Measurements from ENCODE around the gene HYOU1.
A peak's percentile ranks its signal among the peaks of the same experiment; 100 is the strongest.

The HYOU1 gene

DNA sequence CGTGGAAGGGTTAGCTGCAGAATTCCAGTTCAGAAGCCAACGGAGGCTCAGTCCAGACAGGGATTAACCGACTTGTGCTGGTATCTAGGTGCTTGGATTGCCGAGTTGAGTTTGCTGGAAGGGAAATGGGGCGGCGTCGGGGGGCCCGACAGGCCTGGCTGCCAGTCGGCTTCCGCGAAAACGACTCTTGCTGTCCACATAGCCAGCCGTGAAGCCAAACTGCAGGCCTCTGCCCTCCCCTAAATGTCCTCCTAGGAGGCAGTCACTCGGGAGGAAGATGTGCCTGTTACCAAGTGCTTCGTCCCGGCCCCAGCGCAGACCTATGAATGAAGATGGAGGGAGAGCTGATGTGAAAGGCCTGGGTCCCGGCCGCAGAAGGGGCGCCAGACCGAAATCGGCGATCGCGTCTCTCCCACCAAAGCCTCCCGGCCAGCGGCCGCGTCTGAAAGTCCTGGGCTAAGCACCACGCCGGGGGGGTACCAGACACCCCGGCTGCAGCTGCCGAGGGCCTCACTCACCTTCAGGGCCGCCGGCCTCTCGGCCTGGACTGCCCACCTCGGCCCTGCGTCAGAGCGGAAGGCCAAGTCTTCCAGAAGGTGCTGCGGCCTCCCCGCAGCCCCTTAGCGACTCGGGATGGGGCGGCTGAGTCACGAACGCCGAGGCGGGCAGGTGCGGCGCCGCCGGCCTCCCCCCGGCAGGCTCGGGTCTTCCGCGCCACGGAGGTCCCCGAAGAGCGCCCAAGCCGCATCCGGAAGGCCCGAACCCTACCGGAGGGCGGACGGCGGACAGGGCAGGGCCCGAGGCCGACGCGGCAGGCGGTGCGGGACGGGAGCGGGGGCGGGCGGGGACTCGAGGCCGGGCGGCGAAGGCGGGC is 37.2 kb upstream of the HYOU1 start:
- no peaks in the 10 kb centered on the region for H3K27me3 ChIP-seq (replicated peaks; ENCODE audit: control insufficient read depth, insufficient read depth, low read length)
- peaks cover 59% of the 10 kb centered on the region for H3K36me3 ChIP-seq (ENCODE audit: control insufficient read depth, insufficient read depth, low read length, severe bottlenecking)
- peak overlapping the region; percentile 91 for H3K4me3 ChIP-seq (ENCODE audit: low read length)
- H3K9me3 ChIP-seq (ENCODE audit: control insufficient read depth, low read length), result no peaks in the 10 kb centered on the region
- peak; percentile 62 for DNase-seq (ENCODE audit: low read depth)
- peak overlapping the region; percentile 88 for H3K9ac ChIP-seq (ENCODE audit: low read length)
- H3K4me1 ChIP-seq (ENCODE audit: control insufficient read depth, insufficient read depth, low read length), result peaks cover 13% of the 10 kb centered on the region

DNA sequence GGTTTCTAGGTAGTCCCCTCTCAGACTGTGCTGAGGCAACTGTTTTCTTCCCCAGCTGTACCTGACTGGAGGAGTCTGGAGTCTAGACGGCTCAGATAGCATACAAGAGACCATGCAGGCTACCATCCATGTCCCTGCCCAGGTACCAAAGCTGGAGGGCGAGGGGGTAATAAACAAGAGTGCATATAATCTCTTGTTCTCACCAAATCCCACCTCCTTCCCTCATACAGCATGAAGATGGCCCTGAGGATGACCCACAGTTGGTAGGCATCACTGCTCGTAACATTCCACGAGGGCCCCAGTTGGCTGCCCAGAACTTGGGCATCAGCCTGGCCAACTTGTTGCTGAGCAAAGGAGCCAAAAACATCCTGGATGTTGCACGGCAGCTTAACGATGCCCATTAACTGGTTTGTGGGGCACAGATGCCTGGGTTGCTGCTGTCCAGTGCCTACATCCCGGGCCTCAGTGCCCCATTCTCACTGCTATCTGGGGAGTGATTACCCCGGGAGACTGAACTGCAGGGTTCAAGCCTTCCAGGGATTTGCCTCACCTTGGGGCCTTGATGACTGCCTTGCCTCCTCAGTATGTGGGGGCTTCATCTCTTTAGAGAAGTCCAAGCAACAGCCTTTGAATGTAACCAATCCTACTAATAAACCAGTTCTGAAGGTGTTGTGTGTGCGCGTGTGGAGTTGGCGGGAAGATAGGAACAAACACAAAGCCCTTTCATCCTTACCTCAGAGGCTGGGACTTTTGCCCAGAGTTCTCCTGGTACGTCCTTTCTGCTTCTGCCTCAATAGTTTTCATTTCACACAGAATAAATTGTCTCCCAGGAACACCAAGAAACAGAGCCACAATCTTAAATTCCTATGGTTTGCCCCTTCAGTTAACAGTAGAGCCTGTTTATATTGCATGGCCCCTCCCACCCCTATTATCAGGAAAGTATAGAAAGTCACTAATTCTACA is 36.2 kb upstream of the HYOU1 start:
- peak overlapping the region; percentile 91 for H3K4me3 ChIP-seq (ENCODE audit: low read length)
- H3K4me1 ChIP-seq (ENCODE audit: control insufficient read depth, insufficient read depth, low read length), result peaks cover 13% of the 10 kb centered on the region
- no peaks in the 10 kb centered on the region for H3K9me3 ChIP-seq (ENCODE audit: control insufficient read depth, low read length)
- H3K27me3 ChIP-seq (replicated peaks; ENCODE audit: control insufficient read depth, insufficient read depth, low read length), result no peaks in the 10 kb centered on the region
- peaks cover 52% of the 10 kb centered on the region for H3K36me3 ChIP-seq (ENCODE audit: control insufficient read depth, insufficient read depth, low read length, severe bottlenecking)
- peak overlapping the region; percentile 88 for H3K9ac ChIP-seq (ENCODE audit: low read length)
- peak; percentile 30 for DNase-seq (ENCODE audit: low read depth)

DNA sequence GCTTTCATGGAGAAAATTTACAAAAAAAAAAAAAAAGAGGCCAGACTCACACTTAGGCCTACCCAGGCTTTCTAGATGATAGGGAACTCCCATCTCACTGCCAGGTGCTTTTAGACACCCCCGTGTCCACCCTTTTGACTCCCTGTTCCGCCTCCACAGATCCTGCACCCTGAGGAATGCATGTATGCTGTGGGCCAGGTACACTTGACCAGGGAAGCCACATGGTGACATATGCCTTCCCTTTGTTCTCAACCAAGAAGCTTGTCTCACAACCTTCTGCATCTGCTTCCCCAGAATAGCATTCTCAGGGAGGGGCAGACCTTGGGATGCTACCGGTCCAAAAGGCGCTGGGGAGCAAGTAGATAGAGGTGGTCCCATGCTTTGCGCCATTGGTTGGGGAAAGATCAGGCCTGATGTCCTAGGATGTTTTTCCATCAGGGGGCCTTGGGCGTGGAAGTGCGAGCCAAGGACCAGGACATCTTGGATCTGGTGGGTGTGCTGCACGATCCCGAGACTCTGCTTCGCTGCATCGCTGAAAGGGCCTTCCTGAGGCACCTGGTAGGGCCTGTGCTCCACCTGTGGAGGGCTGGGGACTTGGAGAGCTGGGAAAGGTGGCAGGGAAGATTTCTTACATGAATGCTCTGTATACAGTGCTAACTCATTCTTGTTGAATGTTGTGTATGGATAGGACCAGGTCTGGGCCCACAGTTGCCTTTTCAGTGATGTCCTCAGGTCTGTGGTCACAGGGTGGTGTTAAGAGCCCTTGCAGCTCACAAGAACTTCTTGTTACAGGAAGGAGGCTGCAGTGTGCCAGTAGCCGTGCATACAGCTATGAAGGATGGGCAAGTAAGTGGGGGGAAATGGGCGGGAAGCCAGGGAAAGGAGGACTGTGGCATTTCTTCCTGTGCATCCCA is 35.2 kb upstream of the HYOU1 start:
- DNase-seq (ENCODE audit: low read depth), result no peak
- no peak overlapping the region for H3K4me3 ChIP-seq (ENCODE audit: low read length)
- H3K9ac ChIP-seq (ENCODE audit: low read length), result peak overlapping the region; percentile 88
- no peaks in the 10 kb centered on the region for H3K27me3 ChIP-seq (replicated peaks; ENCODE audit: control insufficient read depth, insufficient read depth, low read length)
- no peaks in the 10 kb centered on the region for H3K9me3 ChIP-seq (ENCODE audit: control insufficient read depth, low read length)
- peaks cover 43% of the 10 kb centered on the region for H3K36me3 ChIP-seq (ENCODE audit: control insufficient read depth, insufficient read depth, low read length, severe bottlenecking)
- H3K4me1 ChIP-seq (ENCODE audit: control insufficient read depth, insufficient read depth, low read length), result peaks cover 13% of the 10 kb centered on the region

DNA sequence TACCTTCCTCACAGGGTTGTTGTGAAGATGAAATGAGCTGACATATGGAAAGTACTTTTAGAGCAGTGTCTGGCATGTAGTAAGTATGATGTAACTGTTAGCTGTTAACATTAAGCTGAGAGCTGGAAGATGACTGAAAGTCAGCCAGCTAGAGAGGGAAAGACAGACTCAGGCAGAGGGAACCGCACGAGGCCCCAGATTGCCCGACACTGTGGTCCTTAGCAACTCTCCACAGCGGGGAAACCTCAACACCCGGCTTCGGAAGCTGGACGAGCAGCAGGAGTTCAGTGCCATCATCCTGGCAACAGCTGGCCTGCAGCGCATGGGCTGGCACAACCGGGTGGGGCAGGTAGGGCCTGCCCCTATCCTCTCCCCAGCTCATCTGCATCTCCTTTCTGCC is 34.2 kb upstream of the HYOU1 start:
- peaks cover 32% of the 10 kb centered on the region for H3K36me3 ChIP-seq (ENCODE audit: control insufficient read depth, insufficient read depth, low read length, severe bottlenecking)
- H3K9me3 ChIP-seq (ENCODE audit: control insufficient read depth, low read length), result no peaks in the 10 kb centered on the region
- no peaks in the 10 kb centered on the region for H3K27me3 ChIP-seq (replicated peaks; ENCODE audit: control insufficient read depth, insufficient read depth, low read length)
- peak; percentile 7 for DNase-seq (ENCODE audit: low read depth)
- no peak overlapping the region for H3K4me3 ChIP-seq (ENCODE audit: low read length)
- peaks cover 13% of the 10 kb centered on the region for H3K4me1 ChIP-seq (ENCODE audit: control insufficient read depth, insufficient read depth, low read length)
- no peak overlapping the region for H3K9ac ChIP-seq (ENCODE audit: low read length)

DNA sequence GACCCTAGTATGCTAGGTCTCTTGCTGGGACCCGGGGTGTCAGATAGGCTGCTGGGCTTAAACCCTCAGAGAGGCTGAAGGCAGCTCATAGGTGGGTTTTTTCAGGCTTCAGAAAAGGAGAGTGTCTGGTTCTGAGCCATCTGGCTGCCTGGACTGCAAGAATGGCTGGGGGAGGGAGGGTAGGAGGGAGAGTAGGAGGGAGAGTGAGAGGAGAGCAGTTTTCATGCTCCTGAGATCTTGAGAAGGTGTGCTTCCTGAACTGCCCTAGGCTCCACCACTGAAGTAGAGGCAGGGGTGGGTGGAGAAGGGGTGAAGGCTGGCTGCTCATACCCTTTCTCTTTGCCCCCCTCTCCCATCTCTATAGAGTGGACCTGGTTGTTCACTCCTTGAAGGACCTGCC is 32.3 kb upstream of the HYOU1 start:
- Histone ChIP-seq H3K9me3 (ENCODE audit: control insufficient read depth, low read length) (no peaks in the 10 kb centered on the region), H3K27me3 (replicated peaks; ENCODE audit: control insufficient read depth, insufficient read depth, low read length) (no peaks in the 10 kb centered on the region), H3K9ac (ENCODE audit: low read length) (no peak overlapping the region), H3K36me3 (ENCODE audit: control insufficient read depth, insufficient read depth, low read length, severe bottlenecking) (peaks cover 32% of the 10 kb centered on the region), H3K4me3 (ENCODE audit: low read length) (no peak overlapping the region), H3K4me1 (ENCODE audit: control insufficient read depth, insufficient read depth, low read length) (peaks cover 23% of the 10 kb centered on the region)
- no peak for DNase-seq (ENCODE audit: low read depth)

DNA sequence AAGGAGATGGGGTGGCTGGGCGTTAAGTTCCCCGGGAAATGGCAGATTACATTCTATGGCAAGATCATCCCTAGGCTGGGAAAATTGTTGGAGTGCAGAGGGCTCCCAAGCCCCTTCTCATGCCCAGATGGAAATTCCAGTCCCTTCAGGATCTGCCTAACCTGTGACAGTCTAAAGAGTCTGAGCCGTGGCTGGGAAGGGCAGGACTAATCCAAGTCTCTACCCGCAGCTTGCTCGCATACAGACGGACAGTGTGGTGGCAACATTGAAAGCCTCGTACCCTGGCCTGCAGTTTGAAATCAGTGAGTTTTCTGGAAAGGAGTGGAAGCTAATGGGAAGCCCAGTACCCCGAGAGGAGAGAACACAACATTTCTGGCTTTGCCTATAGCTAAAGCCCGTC is 31.4 kb upstream of the HYOU1 start:
- Histone ChIP-seq H3K9ac (ENCODE audit: low read length) (no peak overlapping the region), H3K27me3 (replicated peaks; ENCODE audit: control insufficient read depth, insufficient read depth, low read length) (no peaks in the 10 kb centered on the region), H3K4me1 (ENCODE audit: control insufficient read depth, insufficient read depth, low read length) (peaks cover 18% of the 10 kb centered on the region), H3K36me3 (ENCODE audit: control insufficient read depth, insufficient read depth, low read length, severe bottlenecking) (peaks cover 32% of the 10 kb centered on the region), H3K4me3 (ENCODE audit: low read length) (no peak overlapping the region), H3K9me3 (ENCODE audit: control insufficient read depth, low read length) (no peaks in the 10 kb centered on the region)
- no peak for DNase-seq (ENCODE audit: low read depth)

DNA sequence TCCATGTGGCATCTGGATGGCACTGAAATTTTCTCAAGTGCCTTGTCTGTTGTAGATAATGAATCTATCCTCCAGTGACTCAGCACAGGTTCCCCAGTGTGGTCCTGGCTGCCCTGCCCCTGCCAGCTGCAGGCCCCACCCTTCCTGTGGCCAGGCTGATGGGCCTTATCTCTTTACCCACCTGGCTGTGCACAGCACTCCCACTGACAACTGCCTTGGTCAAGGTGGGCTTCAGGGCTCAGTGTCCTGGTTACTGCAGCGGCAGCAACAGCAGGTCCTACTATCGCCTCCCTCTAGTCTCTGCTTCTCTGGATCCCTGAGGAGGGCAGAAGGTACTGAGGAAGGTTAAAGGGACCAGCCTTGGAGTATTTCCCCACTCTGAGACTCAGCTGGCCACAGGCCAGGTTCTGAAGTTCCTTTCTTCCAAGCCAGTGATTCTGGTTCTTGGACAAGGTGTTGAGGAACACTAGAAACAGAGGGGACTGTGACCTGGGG is 30.8 kb upstream of the HYOU1 start:
- peaks cover 27% of the 10 kb centered on the region for H3K36me3 ChIP-seq (ENCODE audit: control insufficient read depth, insufficient read depth, low read length, severe bottlenecking)
- no peaks in the 10 kb centered on the region for H3K27me3 ChIP-seq (replicated peaks; ENCODE audit: control insufficient read depth, insufficient read depth, low read length)
- H3K9me3 ChIP-seq (ENCODE audit: control insufficient read depth, low read length), result no peaks in the 10 kb centered on the region
- DNase-seq (ENCODE audit: low read depth), result no peak
- no peak overlapping the region for H3K4me3 ChIP-seq (ENCODE audit: low read length)
- peaks cover 12% of the 10 kb centered on the region for H3K4me1 ChIP-seq (ENCODE audit: control insufficient read depth, insufficient read depth, low read length)
- H3K9ac ChIP-seq (ENCODE audit: low read length), result no peak overlapping the region

DNA sequence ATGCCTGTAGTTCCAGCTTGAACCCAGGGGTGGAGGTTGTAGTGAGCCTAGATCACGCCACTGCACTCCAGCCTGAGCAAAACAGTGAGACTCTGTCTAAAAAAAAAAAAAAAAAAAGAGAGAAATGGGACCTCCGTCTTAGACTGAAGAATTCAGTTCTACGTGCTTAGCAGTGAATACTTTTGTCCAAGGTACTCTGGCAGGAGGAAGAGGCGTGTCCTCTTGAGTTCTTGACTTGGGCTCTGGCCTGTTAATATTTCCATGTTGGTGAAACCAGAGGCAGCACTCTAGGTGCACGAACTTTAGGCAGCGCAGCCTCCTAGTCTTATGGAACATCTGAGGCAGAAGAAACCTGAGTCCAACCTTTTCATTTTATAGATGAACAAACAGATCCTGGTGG is 30.1 kb upstream of the HYOU1 start:
- H3K4me1 ChIP-seq (ENCODE audit: control insufficient read depth, insufficient read depth, low read length), result peaks cover 12% of the 10 kb centered on the region
- no peaks in the 10 kb centered on the region for H3K9me3 ChIP-seq (ENCODE audit: control insufficient read depth, low read length)
- H3K36me3 ChIP-seq (ENCODE audit: control insufficient read depth, insufficient read depth, low read length, severe bottlenecking), result peaks cover 27% of the 10 kb centered on the region
- no peak overlapping the region for H3K9ac ChIP-seq (ENCODE audit: low read length)
- DNase-seq (ENCODE audit: low read depth), result no peak
- H3K4me3 ChIP-seq (ENCODE audit: low read length), result no peak overlapping the region
- H3K27me3 ChIP-seq (replicated peaks; ENCODE audit: control insufficient read depth, insufficient read depth, low read length), result no peaks in the 10 kb centered on the region

DNA sequence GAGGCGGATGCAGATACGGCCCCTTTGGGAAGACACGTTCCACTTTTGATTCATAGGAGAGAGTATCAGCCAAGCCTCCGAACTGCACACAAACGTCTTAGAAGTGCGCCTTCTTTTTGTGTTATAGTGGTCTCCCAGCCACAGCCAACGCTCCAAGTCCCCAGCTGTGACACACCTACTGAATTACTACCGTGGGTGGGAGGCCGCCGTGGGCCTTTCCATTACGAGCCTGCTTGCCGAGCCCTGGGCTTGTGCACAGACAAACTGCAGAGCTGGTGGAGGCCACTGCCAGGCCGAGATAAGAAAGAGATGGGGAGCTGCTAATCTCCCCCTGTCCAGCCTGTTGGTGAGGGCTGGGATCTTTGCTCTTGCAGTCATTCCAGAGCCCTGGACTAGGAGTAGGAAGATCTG is 28.4 kb upstream of the HYOU1 start:
- no peaks in the 10 kb centered on the region for H3K9me3 ChIP-seq (ENCODE audit: control insufficient read depth, low read length)
- H3K4me3 ChIP-seq (ENCODE audit: low read length), result peak overlapping the region; percentile 97
- peaks cover 12% of the 10 kb centered on the region for H3K4me1 ChIP-seq (ENCODE audit: control insufficient read depth, insufficient read depth, low read length)
- no peak for DNase-seq (ENCODE audit: low read depth)
- H3K9ac ChIP-seq (ENCODE audit: low read length), result peak overlapping the region; percentile 91
- H3K27me3 ChIP-seq (replicated peaks; ENCODE audit: control insufficient read depth, insufficient read depth, low read length), result no peaks in the 10 kb centered on the region
- H3K36me3 ChIP-seq (ENCODE audit: control insufficient read depth, insufficient read depth, low read length, severe bottlenecking), result peaks cover 31% of the 10 kb centered on the region

DNA sequence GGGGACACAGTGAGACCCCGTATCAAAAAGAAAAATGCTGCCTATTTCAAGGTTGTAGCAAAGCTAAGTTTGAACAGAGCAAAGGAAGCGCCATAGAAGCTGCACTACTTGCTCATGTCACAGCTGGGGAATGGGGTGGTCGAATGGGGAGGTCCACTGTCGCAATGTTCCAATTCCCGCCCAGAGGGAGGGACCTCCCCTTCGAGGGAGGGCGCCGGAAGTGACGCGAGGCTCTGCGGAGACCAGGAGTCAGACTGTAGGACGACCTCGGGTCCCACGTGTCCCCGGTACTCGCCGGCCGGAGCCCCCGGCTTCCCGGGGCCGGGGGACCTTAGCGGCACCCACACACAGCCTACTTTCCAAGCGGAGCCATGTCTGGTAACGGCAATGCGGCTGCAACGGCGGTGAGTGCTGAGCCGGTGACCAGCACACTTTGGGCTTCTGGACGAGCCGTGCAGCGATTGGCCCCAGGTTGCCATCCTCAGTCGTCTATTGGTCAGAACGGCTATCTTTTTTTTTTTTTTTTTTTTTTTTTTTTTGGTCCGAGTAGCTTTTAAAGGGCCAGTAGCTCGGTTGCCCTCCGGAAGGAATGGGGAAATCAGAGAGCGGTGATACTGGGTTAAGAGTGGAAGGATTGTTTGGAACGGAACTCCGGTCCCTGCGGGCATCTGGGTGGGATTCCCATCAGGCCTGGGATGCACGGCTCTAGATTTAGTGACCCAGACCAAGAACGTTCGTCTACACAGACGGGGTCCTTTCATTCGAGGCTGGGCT is 27.8 kb upstream of the HYOU1 start, which contains the start of gene HMBS:
HMBS (plus strand) TSS at position 219 of the 774 bp plus-strand sequence; CDS start at position 372, 153 bp downstream.
- H3K4me3 ChIP-seq (ENCODE audit: low read length), result peak within 1 kb of the TSS; percentile 97
- no peaks in the 10 kb centered on the region for H3K9me3 ChIP-seq (ENCODE audit: control insufficient read depth, low read length)
- DNase-seq (ENCODE audit: low read depth), result peak; percentile 99
- H3K9ac ChIP-seq (ENCODE audit: low read length), result peak within 1 kb of the TSS; percentile 91
- peaks cover 27% of the 10 kb centered on the region for H3K36me3 ChIP-seq (ENCODE audit: control insufficient read depth, insufficient read depth, low read length, severe bottlenecking)
- peaks cover 12% of the 10 kb centered on the region for H3K4me1 ChIP-seq (ENCODE audit: control insufficient read depth, insufficient read depth, low read length)
- H3K27me3 ChIP-seq (replicated peaks; ENCODE audit: control insufficient read depth, insufficient read depth, low read length), result no peaks in the 10 kb centered on the region

Measured in adipocyte (in vitro differentiated cells).